Skeletal muscle tissue (tissue), 4 donors: Measurements from ENCODE around the gene CDK13. TPM values are rescaled to one million over a fixed set of nuclear protein-coding genes. Genes with fewer than 3 reads are reported as not detected.

Experiments used
- H3K27ac ChIP-seq: one replicate; pipeline ENCODE4 v1.7.0; 2013; ENCODE audit warnings: mild to moderate bottlenecking, low read depth, low read length, inconsistent platforms
- H3K27me3 ChIP-seq, 3 donors: one replicate each; pipeline ENCODE4 v1.7.0; 2013; ENCODE audit warnings: low read length in 3 of 3; ENCODE audit not compliant: control insufficient read depth in 3 of 3, insufficient read depth in 3 of 3
- H3K36me3 ChIP-seq, 3 donors: one replicate each; pipeline ENCODE4 v1.7.0; 2013; ENCODE audit warnings: low read length in 3 of 3; ENCODE audit not compliant: control insufficient read depth in 3 of 3, insufficient read depth in 3 of 3
- H3K4me1 ChIP-seq, 3 donors: one replicate each; pipeline ENCODE4 v1.7.0; 2013; ENCODE audit warnings: low read length in 3 of 3, mild to moderate bottlenecking in 3 of 3; ENCODE audit not compliant: control insufficient read depth in 3 of 3, insufficient read depth in 3 of 3
- H3K4me3 ChIP-seq, 3 donors: one replicate each; pipeline ENCODE4 v1.7.0; 2013; ENCODE audit warnings: low read length in 3 of 3
- H3K9ac ChIP-seq, 3 donors: one replicate each; pipeline ENCODE4 v1.7.0; 2013; ENCODE audit warnings: low read length in 3 of 3, mild to moderate bottlenecking in 3 of 3, moderate library complexity in 2 of 3, low read depth in 1 of 3
- H3K9me3 ChIP-seq, 3 donors: one replicate each; pipeline ENCODE4 v1.7.0; 2013; ENCODE audit warnings: low read length in 3 of 3; ENCODE audit not compliant: control insufficient read depth in 3 of 3
- total RNA-seq: library from RNA; depleted of rRNA; stranded (reverse); fragments of >200 nt; gene quantifications from one replicate; pipeline ENCODE4 v1.2.3, GENCODE V29; 2014
- donor health status: Osteomylitis.

The CDK13 gene
- total RNA-seq, 1 donor from 2014 or later: 81.9 TPM

DNA sequence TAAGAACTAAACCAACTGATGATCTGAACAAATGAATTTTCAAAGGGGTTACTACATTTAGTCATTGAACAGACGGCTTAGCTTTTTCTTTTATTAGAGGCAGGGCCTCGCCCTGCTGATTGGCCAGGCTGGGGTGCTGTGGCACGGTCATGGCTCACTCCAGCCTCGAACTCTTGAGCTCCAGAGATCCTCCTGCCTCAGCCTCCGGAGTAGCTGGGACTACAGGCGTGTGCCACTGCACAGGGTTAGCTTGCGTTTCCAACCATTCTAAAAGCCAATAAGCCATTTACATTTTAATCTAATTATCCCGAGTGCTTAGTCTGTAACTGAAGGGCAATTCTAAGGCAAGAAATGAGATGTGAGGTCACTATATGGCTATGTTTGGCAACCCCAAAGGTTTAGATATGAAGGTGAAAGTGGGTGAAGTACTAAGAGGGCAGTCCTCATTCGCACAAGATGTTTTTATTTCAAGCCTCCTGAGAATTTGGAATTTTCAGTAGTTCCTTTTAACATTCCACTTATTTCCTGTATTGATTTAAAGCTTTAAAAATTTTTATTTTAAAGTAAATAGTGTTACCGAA is 1.6 kb upstream of the CDK13 start:
- Histone ChIP-seq H3K4me3 (peak overlapping the region; percentile 93 to 99 (median 98)), H3K36me3 (no peaks in the 10 kb centered on the region), H3K9ac (peak overlapping the region; percentile 97 to 100 (median 100)), H3K27me3 (no peaks in the 10 kb centered on the region), H3K9me3 (no peaks in the 10 kb centered on the region), H3K27ac (peak overlapping the region; percentile 98), H3K4me1 (peaks cover 6 to 13% (median 10%) of the 10 kb centered on the region in 3 donors)

DNA sequence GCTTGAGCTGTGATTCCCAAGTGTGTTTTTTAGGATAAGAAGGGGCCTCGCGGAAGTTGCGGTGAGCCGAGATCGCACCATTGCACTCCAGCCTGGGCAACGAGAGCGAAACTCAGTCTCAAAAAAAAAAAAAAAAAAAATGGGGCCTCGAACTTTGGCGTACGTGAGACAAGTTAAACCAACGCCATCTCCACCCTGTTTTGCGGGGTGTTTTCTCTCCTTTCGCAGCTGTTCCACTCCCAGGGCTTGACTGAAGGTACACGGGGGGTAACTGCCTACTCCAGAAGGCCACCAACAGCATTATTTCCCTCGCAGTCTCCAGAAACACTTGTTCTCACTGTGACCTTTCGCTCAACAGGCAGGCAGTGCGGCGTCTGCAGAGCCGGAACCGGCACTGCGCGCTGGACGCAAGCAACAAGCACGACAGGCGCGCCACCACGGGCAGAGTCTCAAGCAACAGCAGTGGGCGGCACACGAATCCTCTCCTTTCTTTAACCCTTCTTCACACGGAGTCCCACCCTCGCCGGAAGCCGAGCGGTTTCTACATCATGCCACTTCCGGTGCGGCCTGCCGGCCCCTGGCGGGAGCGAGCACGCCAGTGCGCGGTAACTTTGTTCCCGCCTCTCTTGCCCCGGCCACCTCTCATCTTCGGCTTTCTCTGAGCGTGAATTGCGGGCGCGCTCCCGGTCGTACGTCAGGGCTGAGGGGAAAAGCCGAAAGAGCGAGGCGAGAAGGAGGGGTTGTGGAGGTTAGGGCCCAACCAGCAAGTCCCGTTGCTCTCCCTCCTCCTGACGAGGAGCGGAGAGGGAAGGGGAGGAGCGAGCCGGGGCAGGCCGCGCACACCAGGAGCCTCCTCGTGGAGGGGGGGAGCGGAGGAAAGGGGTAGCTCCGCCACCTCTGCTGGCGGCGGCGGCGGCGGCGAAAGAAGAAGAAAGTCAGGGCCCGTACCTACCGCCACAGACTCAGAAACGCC is 814 bp upstream of the CDK13 start:
- peak overlapping the region; percentile 97 to 100 (median 100) for H3K9ac ChIP-seq
- H3K9me3 ChIP-seq: no peaks in the 10 kb centered on the region
- no peaks in the 10 kb centered on the region for H3K36me3 ChIP-seq
- peaks cover 9 to 16% (median 13%) of the 10 kb centered on the region in 3 donors for H3K4me1 ChIP-seq
- H3K4me3 ChIP-seq: peak overlapping the region; percentile 93 to 99 (median 98)
- H3K27me3 ChIP-seq: no peaks in the 10 kb centered on the region
- H3K27ac ChIP-seq: peak overlapping the region; percentile 98

DNA sequence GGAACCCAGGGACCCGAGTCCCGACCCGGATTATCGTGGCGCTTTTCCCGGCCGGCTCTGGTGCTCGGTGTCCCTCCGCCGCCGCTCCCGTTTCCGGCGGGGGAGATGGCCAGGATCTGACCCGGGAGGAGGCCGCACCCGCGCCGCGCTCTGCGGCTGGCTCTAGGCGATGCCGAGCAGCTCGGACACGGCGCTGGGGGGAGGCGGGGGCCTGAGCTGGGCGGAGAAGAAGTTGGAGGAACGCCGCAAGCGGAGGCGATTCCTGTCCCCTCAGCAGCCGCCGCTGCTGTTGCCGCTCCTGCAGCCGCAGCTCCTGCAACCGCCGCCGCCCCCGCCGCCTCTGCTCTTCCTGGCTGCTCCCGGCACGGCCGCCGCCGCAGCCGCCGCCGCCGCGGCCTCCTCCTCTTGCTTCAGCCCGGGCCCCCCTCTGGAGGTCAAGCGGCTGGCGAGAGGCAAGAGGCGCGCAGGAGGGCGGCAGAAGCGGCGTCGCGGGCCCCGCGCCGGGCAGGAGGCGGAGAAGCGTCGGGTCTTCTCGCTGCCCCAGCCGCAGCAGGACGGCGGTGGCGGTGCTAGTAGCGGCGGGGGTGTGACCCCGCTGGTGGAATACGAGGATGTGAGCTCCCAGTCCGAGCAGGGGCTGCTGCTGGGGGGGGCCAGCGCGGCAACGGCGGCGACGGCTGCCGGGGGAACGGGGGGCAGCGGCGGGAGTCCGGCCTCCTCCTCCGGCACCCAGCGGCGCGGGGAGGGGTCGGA is 593 bp downstream of the CDK13 start:
- Histone ChIP-seq H3K36me3 (no peaks in the 10 kb centered on the region), H3K27me3 (no peaks in the 10 kb centered on the region), H3K4me1 (peaks cover 14 to 25% (median 25%) of the 10 kb centered on the region in 3 donors), H3K9ac (peak overlapping the region; percentile 97 to 100 (median 97)), H3K9me3 (no peaks in the 10 kb centered on the region), H3K27ac (peak overlapping the region; percentile 98), H3K4me3 (peak overlapping the region; percentile 86 to 99 (median 94))

DNA sequence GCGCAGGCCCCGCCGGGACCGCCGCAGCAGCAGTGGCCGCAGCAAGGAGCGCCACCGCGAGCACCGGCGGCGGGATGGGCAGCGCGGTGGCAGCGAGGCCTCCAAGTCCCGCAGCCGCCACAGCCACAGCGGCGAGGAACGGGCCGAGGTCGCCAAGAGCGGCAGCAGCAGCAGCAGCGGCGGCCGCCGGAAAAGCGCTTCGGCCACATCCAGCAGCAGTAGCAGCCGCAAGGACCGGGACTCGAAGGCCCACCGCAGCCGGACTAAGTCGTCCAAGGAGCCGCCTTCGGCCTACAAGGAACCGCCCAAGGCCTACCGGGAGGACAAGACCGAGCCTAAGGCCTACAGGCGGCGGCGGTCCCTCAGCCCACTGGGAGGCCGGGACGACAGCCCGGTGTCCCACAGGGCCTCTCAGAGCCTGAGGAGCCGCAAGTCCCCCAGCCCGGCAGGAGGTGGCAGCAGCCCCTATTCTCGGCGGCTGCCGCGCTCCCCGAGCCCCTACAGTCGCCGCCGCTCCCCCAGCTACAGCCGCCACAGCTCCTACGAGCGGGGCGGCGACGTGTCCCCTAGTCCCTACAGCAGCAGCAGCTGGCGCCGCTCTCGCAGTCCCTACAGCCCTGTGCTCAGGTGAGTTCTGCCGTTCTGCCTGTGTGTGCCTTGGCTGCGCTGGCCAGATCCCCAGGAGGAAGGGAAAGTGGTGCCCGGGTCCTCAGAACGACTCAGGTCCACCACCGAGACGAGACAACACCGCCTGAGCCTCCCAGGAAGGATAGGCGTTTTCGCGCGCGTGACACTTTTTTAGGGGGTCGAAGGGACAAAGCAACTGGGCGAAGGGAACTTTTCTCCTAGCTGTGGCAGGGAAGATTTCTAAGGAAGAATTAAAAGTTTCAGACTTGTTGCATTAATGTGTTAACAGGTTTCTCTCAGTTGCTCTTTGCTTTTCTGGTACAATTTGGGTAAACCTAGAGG is 1.5 kb downstream of the CDK13 start:
- Histone ChIP-seq H3K4me3 (peak overlapping the region; percentile 88 to 99 (median 94)), H3K27me3 (no peaks in the 10 kb centered on the region), H3K27ac (peak overlapping the region; percentile 98), H3K9ac (peak overlapping the region; percentile 97 to 100 (median 97)), H3K36me3 (no peaks in the 10 kb centered on the region), H3K9me3 (no peaks in the 10 kb centered on the region), H3K4me1 (peaks cover 14 to 25% (median 25%) of the 10 kb centered on the region in 3 donors)

DNA sequence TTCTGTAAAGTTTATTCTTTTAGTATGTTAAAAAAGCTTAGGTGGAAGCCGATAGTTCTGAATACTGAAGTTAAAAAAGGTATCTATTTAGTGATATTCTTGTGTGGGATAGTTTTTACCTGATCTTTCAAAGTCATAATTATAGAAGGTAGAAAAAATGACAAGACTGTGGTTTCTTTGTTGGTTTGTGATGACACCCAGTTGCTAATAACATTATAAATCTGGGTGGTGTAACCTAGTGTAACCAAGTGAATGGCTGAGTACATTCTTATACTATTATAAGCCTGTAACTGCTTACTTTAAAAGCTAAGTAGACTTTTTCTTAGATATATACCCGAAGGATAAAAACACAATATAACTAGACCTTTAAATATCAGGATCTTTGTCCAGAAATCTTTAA is 2.3 kb downstream of the CDK13 start:
- Histone ChIP-seq H3K27ac (peak overlapping the region; percentile 98), H3K4me3 (peak overlapping the region; percentile 88 to 99 (median 94)), H3K36me3 (no peaks in the 10 kb centered on the region), H3K4me1 (peaks cover 14 to 25% (median 25%) of the 10 kb centered on the region in 3 donors), H3K9me3 (no peaks in the 10 kb centered on the region), H3K9ac (peak overlapping the region; percentile 97 to 100 (median 97)), H3K27me3 (no peaks in the 10 kb centered on the region)

DNA sequence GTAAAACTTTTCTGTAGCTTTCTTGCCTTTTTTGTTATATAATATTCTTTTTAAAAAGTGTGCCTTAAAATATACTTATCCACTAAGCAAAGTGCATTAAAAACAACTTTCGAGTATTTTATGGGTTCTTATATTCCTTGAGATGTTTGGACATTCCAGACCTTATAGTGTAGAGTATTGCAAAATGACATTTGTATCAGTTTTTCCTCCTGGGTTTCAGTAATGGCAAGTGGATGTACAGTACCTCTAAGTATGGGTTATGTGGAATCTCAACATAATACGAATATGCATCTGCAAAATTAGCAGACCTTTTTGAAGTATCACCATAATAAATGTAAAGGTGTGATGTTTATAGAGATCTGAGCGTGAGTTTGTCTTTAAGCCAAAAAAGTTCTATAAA is 2.7 kb downstream of the CDK13 start:
- Histone ChIP-seq H3K27ac (no peak overlapping the region), H3K4me1 (peaks cover 14 to 26% (median 25%) of the 10 kb centered on the region in 3 donors), H3K9ac (peak overlapping the region; percentile 97 to 100 (median 97)), H3K36me3 (no peaks in the 10 kb centered on the region), H3K4me3 (peak overlapping the region; percentile 46 to 99 (median 88)), H3K27me3 (no peaks in the 10 kb centered on the region), H3K9me3 (no peaks in the 10 kb centered on the region)

DNA sequence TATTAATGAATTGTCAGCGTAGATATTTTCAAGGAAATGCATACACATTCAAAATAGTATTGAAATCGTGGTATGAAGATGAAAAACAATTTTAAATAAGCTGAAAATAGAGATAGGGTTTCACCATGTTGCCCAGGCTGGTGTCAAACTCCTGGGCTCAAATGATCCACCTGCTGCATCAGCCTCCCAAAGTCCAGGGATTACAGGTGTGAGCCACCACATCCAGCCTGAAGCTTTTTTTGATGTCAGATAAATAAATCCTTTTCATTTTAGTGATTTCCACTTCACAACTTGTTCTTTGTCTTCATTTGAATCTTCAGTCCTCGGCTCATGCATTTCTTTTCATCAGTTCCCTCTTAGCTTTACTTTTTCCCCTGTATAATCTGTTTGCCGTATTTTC is 4.6 kb downstream of the CDK13 start:
- H3K36me3 ChIP-seq: no peaks in the 10 kb centered on the region
- peaks cover 8 to 20% (median 16%) of the 10 kb centered on the region in 3 donors for H3K4me1 ChIP-seq
- no peaks in the 10 kb centered on the region for H3K9me3 ChIP-seq
- peak overlapping the region in 1 of 3 donors; percentile 19 for H3K4me3 ChIP-seq
- H3K27me3 ChIP-seq: no peaks in the 10 kb centered on the region
- no peak overlapping the region for H3K9ac ChIP-seq
- no peak overlapping the region for H3K27ac ChIP-seq

DNA sequence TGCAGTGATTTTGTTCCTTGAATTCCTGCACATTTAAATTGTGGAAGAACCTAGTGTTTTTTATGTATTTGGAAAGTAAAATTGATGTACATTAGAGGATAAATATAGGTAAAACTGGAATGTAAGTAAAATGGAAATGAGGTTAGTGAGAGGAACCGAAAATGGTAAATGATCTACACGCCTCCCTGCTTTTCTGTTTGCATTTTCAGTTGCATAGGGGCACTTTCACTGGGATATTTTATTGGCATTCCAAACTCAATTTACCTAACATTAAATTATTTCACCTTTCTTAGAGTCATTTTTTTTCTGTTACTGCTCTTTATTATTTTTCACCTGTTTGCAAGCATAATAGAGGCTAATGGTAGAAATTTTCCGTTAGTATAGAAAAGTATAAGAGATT is 8.0 kb downstream of the CDK13 start:
- H3K27ac ChIP-seq: no peak overlapping the region
- peaks cover 8 to 17% (median 12%) of the 10 kb centered on the region in 3 donors for H3K4me1 ChIP-seq
- H3K27me3 ChIP-seq: no peaks in the 10 kb centered on the region
- H3K9me3 ChIP-seq: no peaks in the 10 kb centered on the region
- H3K36me3 ChIP-seq: no peaks in the 10 kb centered on the region
- no peak overlapping the region for H3K9ac ChIP-seq
- no peak overlapping the region for H3K4me3 ChIP-seq
